GM18499 (cell line): ENCODE measurements around the gene ELFN1.

Experiments used
- ATAC-seq: cut with Tn5 transposase; IDR thresholded peaks from one replicate; pipeline ENCODE4 v1.9.1; 2021; ENCODE audit warnings: moderate number of reproducible peaks; ENCODE audit not compliant: insufficient read depth, unreplicated experiment

The ELFN1 gene

GRCh38 chr7:1719913-1720312 lies 49.8 kb downstream of the ELFN1 start:
- ATAC-seq = no peak

- no peak for ATAC-seq
These were observed 50.2 kb downstream of the ELFN1 start for GRCh38 chr7:1720326-1720725.

DNA sequence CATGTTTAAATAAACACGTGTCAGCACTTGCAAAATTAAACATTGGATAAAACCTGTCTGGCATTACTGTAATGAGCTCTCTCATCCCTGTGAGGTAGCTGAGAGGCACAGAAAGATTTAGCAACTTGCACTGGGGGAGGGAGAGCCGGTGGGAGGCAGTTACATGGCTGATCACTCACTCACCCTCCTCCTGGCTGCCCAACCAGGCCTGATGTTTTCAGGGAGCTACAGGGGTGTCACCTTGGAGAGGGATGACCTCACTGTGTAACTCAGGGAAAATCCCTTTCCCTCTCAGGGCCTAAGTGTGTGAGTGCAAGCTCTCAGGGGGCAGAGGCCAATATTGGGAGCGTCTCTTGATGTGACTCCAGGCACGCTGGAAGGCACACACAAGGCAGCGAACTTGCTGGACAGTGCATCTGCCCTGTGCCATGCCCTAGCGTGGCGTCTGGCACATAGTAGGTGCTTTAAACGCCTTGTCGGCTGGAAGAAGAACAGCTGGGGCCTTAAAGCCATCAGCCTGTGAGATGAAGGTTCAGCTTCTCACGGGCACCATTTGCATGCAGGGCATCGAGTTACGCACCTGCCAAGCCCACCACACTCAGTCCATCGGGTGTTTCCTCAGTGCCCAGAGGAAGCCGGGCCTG lies 51.1 kb downstream of the ELFN1 start:
- ATAC-seq = no peak

DNA sequence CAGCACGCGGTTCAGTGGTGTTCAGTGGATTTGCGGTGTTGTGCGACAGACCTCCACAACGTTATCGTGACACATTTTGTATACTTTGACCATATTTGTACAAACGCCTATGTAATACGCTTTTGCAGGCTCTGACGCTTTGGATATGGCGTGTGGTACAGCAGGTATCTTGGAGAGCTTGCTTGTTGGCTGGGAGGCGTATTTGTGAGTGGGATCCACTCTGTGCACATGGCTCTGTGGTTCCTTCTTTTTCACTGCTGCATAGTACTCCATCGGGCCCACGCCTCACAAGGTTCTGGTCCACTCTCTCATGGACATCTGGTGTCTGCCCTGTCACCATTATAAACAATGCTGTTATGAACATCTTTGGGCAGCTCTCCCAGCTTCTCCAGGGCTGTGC lies 53.2 kb downstream of the ELFN1 start:
- no peak for ATAC-seq

DNA sequence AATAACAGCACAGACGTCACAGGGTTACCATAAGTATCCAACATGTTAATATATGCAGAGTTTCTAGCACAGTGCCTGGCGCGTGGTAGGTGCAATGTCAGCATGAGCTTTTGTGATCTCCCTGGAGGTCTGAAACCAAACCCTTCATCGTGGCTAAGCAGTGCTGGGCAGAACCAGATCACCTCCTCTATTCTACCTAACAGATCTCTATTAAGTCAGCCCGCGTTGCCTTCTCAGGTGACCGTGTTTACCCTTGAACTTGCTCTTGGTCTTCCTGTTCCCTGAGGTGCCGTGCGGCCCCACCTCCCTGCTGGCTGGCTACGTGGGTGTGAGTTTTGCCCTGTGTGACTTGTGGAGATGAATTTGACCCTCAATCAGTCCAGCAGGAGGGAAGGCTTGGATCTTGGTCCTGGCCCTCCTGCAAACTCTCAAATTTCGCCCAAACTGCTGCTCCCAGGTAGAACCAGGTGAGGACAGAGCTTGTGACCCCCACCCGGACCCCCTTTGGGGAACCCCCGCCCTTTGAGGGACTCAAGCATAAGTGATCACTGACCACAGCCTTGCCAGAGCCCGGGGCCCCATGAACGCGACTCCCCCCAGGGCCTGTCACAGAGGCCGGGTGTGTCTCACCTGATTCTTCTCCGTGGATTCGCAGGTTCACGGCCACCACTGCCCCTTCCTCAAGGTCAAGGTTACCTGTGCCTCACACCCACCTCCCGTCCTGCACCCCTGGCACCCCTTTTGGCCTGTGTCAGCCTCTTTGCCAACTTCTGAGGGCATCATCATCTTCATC lies 54.2 kb downstream of the ELFN1 start:
- ATAC-seq = no peak

DNA sequence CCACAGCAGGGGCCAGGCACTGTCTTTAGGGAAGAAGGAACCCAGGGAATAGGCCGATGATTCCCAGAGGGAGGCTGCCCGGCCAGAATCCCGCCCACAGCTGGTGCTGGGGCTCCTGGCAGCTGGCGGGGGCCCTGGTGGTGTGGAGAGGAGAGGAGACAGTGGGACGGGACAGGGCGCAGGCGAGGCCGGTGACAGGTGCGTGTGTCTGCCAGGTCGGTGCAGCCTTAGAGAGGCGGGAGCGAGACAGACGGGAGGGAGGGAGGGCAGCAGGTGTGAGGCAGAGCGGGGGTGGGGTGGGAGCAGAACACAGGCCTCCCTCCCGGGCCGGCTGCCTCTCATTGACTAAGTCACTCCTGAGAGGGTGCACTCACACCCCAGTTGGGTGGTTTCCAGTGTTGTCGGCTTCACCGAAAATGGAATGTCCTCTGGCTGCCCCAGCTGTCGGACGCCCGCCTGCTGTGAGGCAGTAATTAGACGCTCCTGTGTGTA lies 55.2 kb downstream of the ELFN1 start:
- ATAC-seq = no peak

DNA sequence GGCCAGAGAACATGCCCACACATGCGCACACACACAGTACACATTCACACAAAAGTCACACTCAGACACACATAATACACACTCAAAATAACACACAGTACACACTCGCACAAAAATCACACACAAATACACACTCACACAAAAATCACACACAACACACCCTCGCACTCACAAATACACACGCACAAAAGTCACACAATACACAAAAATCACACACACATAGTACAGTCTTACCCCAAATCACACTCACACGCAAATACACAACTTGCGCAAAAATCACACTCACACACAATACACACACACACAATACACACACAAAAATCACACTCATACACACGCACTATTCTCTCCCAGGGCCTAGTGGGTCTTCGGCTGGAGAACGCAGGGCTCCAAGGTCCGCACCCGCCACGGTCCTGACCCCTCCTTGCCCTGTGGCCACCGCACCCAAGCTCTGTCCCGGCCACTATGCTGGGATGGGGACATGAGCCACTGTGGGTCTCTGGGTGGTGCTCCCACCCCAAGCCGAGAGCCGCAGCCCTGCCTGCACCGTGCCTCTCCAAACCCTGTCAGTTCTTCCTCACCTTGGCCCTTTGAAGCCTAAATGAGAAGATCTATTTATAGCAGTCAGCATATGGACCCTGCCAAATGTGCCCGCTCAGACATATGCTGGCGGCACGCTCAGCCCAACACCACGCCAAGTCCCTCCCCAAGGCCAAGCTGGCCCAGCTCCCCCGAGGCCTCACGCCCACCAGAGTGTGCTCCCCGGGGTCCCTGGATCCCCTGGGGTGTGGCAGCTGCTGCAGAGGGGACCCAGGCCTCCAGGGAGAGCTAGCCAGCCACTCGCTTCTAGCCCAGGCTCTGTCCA lies 55.9 kb downstream of the ELFN1 start:
- ATAC-seq = no peak

DNA sequence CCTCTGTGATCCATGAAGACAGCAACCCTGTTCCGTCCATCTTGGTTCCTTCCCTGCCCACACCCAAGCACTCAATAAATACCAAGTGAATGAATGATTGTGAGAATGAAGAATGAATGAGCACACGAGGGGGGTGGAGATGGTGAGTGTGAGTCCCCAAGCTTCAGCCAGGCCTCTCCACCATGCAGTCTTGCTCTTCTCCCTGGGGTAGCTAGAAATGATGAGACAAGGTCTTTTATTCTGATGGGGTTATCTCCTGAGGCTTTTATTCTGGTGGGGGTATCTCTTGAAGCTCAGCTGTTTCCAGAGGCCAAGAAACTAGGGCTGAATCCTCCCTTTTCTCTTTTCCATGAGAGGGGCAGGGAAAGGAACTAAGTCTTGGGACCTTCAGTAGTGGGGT lies 57.0 kb downstream of the ELFN1 start:
- ATAC-seq = no peak

DNA sequence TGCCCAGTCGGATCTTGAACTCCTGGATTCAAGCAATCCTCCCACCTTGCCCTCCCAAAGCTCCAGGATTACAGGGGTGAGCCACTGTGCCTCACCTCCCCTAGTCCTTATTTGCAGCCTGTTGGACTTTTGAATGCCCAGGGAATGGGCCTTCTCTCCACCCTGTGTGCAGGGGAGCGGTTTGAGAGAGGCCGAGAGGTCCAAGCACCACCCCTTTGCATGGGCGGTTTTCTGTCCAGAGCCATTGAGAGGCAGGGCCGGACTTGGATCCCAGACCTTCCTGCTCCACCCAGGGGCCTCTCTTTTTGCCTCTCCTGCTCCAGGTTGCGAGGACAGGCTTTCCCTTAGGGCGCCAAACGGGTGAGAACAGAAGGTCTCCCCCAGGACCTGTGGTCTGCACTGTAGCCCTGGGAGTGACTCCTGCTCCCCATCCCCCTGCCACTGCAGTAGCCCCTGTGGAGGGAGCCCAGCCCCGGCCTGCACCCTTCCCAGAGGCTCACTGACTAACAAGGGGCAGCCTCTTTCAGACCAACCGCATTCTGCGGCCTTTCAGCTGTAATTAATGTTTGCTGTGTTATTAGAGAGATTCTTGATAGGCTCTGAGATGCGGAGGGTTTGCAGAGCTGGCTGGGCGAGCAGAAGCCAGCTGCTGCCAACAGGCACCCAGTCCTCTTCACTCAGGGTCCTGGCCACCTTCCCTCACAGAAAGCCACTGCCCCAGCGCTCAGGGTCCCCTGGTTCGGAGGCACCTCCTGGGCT lies 57.9 kb downstream of the ELFN1 start:
- ATAC-seq = no peak

GRCh38 chr7:1729183-1729582 lies 59.1 kb downstream of the ELFN1 start:
- ATAC-seq = no peak

- no peak for ATAC-seq
These were observed 59.7 kb downstream of the ELFN1 start for GRCh38 chr7:1729773-1730172.

DNA sequence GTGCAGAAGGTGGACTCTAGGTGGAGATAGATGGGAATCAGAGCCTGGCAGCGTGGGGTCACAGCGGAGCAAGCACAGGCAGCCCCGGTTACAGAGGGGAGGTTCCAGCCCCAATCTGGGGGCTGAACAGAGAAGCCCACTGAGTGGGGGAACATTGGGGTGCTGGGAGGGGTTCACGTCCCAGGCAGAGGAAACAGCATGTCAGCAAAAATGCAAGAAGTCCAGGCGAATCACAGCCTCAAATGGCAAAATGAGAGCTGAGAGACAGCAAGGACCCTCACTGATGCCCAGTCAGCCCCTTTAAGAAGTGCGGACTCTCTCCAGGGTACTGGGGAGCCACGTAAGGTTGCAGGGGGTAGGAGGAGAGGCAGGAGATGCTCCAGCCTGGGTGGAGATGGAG lies 62.0 kb downstream of the ELFN1 start:
- ATAC-seq = no peak

GRCh38 chr7:1732645-1733044 lies 62.6 kb downstream of the ELFN1 start:
- ATAC-seq = no peak

GRCh38 chr7:1733206-1733907 lies 63.3 kb downstream of the ELFN1 start:
- no peak for ATAC-seq

DNA sequence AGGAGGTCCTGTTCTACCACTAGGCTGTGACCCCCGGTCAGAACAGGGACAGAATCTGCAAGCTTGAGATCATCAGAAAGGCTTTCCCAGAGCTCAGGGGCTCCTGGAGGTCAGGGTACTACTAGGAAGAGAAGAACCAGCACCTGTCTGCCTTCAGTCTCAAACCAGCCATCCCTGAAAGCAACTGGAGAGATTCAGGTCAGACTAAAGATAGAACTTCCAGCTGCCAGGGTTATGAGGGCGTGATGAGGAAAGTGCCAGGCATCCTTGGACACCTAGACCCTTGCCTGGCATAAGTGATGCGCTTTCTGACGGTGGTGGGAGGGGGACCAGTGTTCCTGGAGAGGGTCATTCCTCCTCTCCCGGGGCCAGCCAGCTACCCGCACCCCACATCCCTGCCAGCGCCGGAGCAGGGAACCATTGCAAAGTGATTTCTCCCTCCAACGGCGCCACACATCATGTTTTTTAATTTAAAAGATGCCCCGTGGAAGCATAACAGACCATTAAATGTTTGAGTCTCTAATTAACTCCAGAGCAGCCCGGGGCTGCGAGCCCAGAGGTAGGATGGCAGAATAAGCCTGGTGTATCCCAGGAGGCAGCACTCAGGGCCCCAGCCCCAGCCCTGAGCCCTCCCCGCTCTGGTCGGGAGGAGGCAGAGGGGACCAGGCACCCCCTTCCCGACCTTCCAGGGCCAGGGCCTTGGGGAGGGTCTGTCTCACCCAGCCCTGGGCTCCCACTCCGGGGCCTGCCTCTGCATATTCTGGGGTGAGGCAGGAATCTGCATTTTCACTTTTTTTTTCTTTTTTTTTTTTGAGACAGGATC lies 64.0 kb downstream of the ELFN1 start:
- no peak for ATAC-seq

DNA sequence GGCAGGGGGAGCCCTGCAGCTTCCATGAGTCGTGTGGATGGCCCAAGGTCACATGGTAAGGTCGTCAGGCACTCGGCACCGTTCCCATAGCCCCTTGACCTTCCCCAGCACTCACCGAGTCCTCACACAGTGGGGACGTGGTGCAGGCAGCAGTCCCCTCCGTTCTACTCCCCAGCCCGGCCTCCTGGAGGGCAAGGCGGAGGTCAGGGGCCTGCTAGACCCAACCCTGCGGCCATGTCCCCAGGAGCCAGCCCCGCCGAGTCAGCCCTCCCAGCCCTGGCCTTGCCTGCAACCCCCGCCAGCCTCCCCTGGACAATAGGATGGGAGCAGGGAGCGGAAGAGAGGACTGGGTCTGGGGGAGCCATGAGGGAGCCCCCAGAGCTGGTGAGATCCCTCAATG lies 65.2 kb downstream of the ELFN1 start:
- no peak for ATAC-seq

DNA sequence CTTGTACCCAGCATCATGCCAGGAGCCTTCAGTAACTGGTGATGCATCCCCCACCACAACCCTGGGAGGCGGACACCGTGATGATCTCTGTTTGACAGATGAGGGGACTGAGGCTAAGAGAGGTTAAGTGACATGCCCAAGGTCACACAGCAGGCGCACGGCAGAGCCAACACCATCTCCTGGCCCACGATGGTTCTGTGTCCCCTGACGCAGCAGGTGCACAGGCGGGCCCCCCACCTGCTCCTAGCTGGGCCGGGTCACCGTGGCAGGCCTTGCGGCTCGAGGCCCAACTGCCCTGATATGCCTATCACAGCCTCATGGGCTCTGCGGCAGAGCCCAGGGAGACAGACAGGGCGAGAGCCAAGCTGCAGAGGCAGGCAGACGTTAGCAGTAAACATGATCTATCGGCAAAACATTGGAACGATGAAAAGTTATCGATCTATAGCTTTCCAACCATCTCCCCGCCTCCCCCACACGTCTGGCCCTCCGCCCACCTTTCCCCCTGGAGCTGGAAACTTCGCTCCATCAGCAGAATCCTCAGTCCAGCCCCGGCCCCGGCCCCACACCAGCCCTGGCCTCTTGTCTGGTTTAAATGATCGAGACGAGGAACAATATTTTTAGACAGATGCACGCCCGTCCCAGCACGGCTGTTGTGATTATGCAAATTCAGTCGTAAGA lies 65.9 kb downstream of the ELFN1 start:
- ATAC-seq = no peak

DNA sequence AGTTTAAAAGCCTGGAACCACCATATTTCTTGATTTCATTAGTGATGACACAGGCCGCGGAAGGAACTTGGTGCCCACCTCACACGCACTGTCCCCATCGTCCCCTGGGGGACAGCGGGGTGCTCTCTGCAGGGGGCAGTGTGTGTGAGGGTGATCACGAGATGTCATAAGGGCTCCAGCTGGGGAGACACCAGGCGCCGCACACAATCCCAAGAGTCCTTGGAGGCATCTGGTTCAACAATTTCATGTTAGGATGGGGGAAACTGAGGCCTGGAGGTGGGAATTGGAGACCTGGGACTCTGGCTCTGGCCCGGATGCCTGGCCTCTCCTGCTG lies 66.4 kb downstream of the ELFN1 start:
- ATAC-seq = no peak
